HG03442 (cell line): Measurements from ENCODE around the gene PHEX.

Experiments used
- ATAC-seq: cut with Tn5 transposase; IDR thresholded peaks from one replicate; pipeline ENCODE4 v1.9.1; 2021; ENCODE audit warnings: mild to moderate bottlenecking, moderate library complexity; ENCODE audit not compliant: unreplicated experiment

The PHEX gene

GRCh38 chrX:22097012-22097694 lies 65.0 kb downstream of the PHEX start:
- ATAC-seq = no peak

GRCh38 chrX:22105231-22105630 lies 73.1 kb downstream of the PHEX start:
- ATAC-seq = no peak

- no peak for ATAC-seq
Observed at GRCh38 chrX:22105971-22106370, 73.8 kb downstream of the PHEX start.

- no peak for ATAC-seq
Observed at GRCh38 chrX:22109442-22109841, 77.3 kb downstream of the PHEX start.

- no peak for ATAC-seq
Observed at GRCh38 chrX:22110729-22111494, 78.8 kb downstream of the PHEX start.

GRCh38 chrX:22116605-22117546 lies 84.8 kb downstream of the PHEX start:
- ATAC-seq = no peak

GRCh38 chrX:22117633-22118032 lies 85.5 kb downstream of the PHEX start:
- no peak for ATAC-seq

- no peak for ATAC-seq
Observed at GRCh38 chrX:22118161-22118830, 86.2 kb downstream of the PHEX start.

- no peak for ATAC-seq
Observed at GRCh38 chrX:22121161-22121560, 89.0 kb downstream of the PHEX start.

GRCh38 chrX:22122510-22122909 lies 90.4 kb downstream of the PHEX start:
- ATAC-seq = no peak

GRCh38 chrX:22124098-22124497 lies 92.0 kb downstream of the PHEX start:
- ATAC-seq = no peak

GRCh38 chrX:22125481-22125880 lies 93.4 kb downstream of the PHEX start:
- ATAC-seq = no peak

- ATAC-seq = no peak
Observed at GRCh38 chrX:22126327-22126726, 94.2 kb downstream of the PHEX start.

- ATAC-seq = no peak
Observed at GRCh38 chrX:22128961-22129360, 96.8 kb downstream of the PHEX start.

GRCh38 chrX:22134681-22135080 lies 102.6 kb downstream of the PHEX start:
- no peak for ATAC-seq

GRCh38 chrX:22135171-22135711 lies 103.1 kb downstream of the PHEX start:
- ATAC-seq = no peak

GRCh38 chrX:22135994-22136684 lies 104.0 kb downstream of the PHEX start:
- ATAC-seq = no peak

GRCh38 chrX:22136711-22137110 lies 104.6 kb downstream of the PHEX start:
- no peak for ATAC-seq

- no peak for ATAC-seq
Observed at GRCh38 chrX:22139822-22140221, 107.7 kb downstream of the PHEX start.
